ENCODE data around the gene TRIP4. TPM values are rescaled to one million over a fixed set of nuclear protein-coding genes. Genes with fewer than 3 reads are reported as not detected.

The TRIP4 gene
- total RNA-seq, 1 experiment from 2014 or later, result 21.7 TPM

DNA sequence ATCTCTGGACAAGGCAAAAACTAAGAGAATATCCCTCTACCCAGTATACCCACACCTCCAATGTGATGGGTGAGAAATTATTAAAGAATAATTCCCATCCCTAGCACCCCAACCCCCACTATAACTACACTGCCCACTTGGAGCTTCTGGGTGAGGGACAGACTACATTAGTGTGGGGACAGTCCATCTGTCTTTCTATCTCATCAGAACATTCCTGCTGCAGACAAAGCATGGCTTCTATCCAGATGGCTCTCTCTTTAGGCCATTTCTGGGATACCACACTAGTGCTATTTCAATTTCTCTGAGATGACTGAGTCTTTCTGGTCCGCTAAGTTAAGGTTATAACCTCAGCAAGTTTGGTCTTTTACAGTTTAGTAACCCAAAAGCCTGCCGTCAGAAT lies 38.3 kb upstream of the TRIP4 start:
- no peaks in the 10 kb centered on the region for H4K20me1 ChIP-seq (ENCODE audit: control insufficient read depth, insufficient read depth, insufficient read length)
- peaks cover 6 to 22% (median 20%) of the 10 kb centered on the region in 3 experiments for H3K36me3 Mint-ChIP-seq (ENCODE audit: insufficient read depth in 1 of 3, low read depth in 3 of 3)
- H3K4me1 Mint-ChIP-seq, result no peaks in the 10 kb centered on the region; a peak in 2 of 4 replicates
- no peaks in the 10 kb centered on the region for H3K9me3 ChIP-seq (ENCODE audit: control insufficient read depth, low read depth, low read length)
- no peak overlapping the region for H3K23ac ChIP-seq (ENCODE audit: insufficient read length, low read depth, low read length)
- no peak overlapping the region for H4K8ac ChIP-seq (replicated peaks; ENCODE audit: insufficient read length, low read depth, low read length)
- no peak overlapping the region for H4K91ac ChIP-seq (ENCODE audit: insufficient read length, low read depth, low read length)
- H2BK15ac ChIP-seq (ENCODE audit: low read depth, low read length), result no peak overlapping the region
- no peaks in the 10 kb centered on the region for H3K27me3 ChIP-seq (ENCODE audit: insufficient read depth, low read length)
- H2BK12ac ChIP-seq (ENCODE audit: insufficient read length, low read depth, low read length), result no peak overlapping the region
- peaks cover 4% of the 10 kb centered on the region for H3K79me1 ChIP-seq (ENCODE audit: insufficient read depth, low read depth, low read length, poor library complexity, severe bottlenecking)
- no peak overlapping the region for H2BK120ac ChIP-seq (ENCODE audit: low read depth, low read length, poor library complexity, severe bottlenecking)
- H3K9ac ChIP-seq (ENCODE audit: extremely low read depth, insufficient read length, low read length), result no peak overlapping the region
- H3K9me3 Mint-ChIP-seq, result no peaks in the 10 kb centered on the region
- no peak overlapping the region for H3K14ac ChIP-seq (ENCODE audit: insufficient read depth, low read length)
- H2AFZ ChIP-seq (ENCODE audit: low read length), result no peak overlapping the region
- H2BK20ac ChIP-seq (ENCODE audit: low read depth, low read length, poor library complexity, severe bottlenecking), result no peak overlapping the region
- DNase-seq, result no peak
- no peak overlapping the region for H3K4me2 ChIP-seq (ENCODE audit: insufficient read depth, insufficient read length, low read length)
- no peak overlapping the region for H3T11ph ChIP-seq (ENCODE audit: low read length)
- no peaks in the 10 kb centered on the region; the same call in 1 of the 2 replicates for H3K79me2 ChIP-seq (ENCODE audit: insufficient read depth, low read length)
- H2AK5ac ChIP-seq (ENCODE audit: insufficient read length, low read length), result no peak overlapping the region
- H4K5ac ChIP-seq (ENCODE audit: insufficient read length, low read depth, low read length), result no peak overlapping the region
- peak overlapping the region in 2 of 3 experiments; percentile 31 to 40; a peak in 1 of 7 replicates for H3K27ac Mint-ChIP-seq
- no peak overlapping the region for H3K4ac ChIP-seq (ENCODE audit: low read depth, low read length)
- no peak overlapping the region for H2BK5ac ChIP-seq (ENCODE audit: insufficient read length, low read length)
- no peaks in the 10 kb centered on the region for H3K23me2 ChIP-seq (ENCODE audit: insufficient read length, low read depth, low read length, poor library complexity, severe bottlenecking)
- no CpG with 5 or more reads among the region's 2 CpGs for WGBS (ENCODE audit: extremely low coverage, insufficient read length, low lambda C conversion rate)
- no peak overlapping the region for H3K27ac ChIP-seq (ENCODE audit: insufficient read length, low read depth, low read length)
- no peak overlapping the region for H3K4me3 Mint-ChIP-seq
- H3K4me1 ChIP-seq (ENCODE audit: insufficient read depth, low read length), result no peaks in the 10 kb centered on the region
- no peak overlapping the region for H3K56ac ChIP-seq (ENCODE audit: insufficient read length, low read depth, low read length)
- TF ChIP-seq, protein P1, sequence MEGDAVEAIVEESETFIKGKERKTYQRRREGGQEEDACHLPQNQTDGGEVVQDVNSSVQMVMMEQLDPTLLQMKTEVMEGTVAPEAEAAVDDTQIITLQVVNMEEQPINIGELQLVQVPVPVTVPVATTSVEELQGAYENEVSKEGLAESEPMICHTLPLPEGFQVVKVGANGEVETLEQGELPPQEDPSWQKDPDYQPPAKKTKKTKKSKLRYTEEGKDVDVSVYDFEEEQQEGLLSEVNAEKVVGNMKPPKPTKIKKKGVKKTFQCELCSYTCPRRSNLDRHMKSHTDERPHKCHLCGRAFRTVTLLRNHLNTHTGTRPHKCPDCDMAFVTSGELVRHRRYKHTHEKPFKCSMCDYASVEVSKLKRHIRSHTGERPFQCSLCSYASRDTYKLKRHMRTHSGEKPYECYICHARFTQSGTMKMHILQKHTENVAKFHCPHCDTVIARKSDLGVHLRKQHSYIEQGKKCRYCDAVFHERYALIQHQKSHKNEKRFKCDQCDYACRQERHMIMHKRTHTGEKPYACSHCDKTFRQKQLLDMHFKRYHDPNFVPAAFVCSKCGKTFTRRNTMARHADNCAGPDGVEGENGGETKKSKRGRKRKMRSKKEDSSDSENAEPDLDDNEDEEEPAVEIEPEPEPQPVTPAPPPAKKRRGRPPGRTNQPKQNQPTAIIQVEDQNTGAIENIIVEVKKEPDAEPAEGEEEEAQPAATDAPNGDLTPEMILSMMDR (conservative IDR thresholded peaks at IDR 0.05), result no peak
- no peaks in the 10 kb centered on the region for H3K27me3 Mint-ChIP-seq (ENCODE audit: low read depth)
- no peak overlapping the region for H3K18ac ChIP-seq (ENCODE audit: insufficient read length, low read depth, low read length)
